Erythroblast (primary cell): ENCODE measurements around the gene EPHB6.

Experiments used
- DNase-seq, 2 experiments: peaks; one replicate each; lab custom pipeline; 2025; lab: John Stamatoyannopoulos, UW
- GATA1 ChIP-seq: IDR thresholded peaks from 2 replicates; pipeline ENCODE4 v1.6.1; 2011; ENCODE audit warnings: low read depth, mild to moderate bottlenecking, control low read depth, low read length, moderate library complexity
- POLR2A ChIP-seq: IDR thresholded peaks from 2 replicates; pipeline ENCODE4 v1.6.1; 2011; ENCODE audit warnings: mild to moderate bottlenecking, low read length

EPHB6 gene

DNA sequence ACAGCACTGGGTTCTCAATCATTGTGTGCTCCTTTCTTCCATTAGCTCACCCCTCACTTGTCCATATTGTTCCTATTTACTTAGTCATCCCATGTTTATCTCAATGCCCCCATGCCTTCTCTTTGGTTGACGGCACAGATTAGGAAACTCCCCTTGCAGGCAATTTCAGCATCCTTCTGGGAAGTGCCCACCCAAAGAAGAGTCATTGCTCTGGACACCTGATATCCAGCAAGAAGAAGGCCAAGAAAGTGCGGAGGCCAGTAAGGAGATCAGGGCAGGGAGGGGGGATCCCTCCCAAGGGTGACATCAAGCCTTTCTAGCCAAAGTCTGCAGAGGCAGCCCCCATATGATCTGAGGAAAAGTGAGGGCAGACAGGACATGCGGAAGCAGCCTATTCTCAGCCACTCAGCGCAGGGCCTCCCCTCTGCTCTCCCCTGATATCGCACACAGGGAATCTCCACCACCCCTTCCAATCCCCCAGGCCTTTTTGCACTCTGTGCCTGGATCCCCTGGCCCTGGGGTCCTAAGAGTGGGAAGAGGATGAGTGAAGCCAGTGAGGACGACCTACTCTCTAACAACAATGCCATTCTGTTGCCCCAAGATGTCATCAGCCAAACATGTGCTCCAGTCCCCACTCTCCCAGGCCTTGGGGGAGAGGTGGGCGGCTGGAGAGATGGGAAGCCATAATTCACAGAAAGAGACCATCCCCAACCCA lies 28.9 kb downstream of the EPHB6 start:
- peak in 1 of 2 experiments; percentile 22 for DNase-seq
- TF ChIP-seq POLR2A (no peak), GATA1 (no peak)

DNA sequence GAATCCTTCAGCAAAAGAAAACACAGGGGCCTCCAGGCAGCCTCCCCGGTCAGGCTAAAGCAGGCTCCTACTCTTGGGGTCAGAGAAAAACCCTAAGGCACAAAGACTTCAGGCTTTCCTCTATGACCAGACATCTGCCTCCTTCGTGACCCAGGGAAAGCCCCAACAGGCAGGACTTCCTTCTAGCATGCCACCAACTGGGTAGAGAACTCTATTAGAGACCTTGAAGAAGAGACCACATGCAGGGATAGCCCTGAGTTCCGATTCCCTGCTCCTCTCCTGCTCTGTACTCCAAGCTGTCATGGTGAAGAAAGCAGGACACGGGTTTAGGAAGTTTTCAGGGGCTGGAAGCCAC lies 29.4 kb downstream of the EPHB6 start:
- TF ChIP-seq GATA1 = no peak
- TF ChIP-seq POLR2A = no peak
- no peak for DNase-seq

DNA sequence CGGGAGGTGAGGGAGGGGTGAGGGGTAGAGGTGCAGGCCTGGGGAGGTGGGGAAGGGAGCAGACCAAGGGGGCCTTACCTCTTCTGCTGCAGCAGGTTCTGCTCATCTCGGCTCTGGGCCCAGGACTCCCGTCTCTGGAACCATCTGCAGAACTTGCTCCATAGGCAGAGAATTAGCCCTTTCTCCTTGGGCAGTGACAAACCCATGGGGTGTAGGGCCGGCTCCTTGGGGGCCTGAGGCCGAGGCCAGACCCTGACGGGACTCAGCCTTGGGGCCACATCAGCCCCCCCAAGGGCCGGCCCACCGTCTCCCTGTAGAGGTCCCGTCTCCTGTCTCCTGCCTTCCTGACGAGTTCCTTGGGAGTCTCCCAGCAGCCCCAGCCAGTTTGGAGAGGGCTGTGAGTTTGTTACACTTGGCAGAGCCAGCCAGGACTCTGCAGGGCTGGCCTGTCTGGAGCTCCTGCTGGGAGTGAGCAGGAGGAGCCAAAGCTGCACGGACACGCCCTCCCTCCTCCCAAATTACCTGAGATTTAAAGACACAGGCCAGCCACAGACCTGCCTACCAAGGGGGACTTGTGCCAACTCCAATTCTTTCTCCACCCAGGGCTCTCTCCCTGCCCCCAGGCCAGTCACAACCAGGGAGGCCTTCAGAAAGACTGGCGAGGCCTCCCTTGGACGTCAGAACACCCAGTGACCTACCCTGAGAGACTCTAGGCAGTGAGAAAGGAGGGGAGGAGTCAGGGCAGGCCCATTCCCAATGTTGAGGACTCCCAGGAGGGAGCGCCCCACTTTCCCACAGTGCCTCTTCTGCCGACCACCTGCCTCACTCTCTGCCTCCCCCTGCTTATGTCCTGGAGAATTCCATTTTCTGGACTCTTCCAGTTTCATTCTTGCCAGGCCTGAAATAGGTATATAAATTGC lies 30.7 kb downstream of the EPHB6 start, which contains the start of gene TRPV6:
TRPV6 (minus strand) TSS at position 435 of the 920 bp plus-strand sequence.
- no peak for DNase-seq
- TF ChIP-seq GATA1 (no peak), POLR2A (no peak)

DNA sequence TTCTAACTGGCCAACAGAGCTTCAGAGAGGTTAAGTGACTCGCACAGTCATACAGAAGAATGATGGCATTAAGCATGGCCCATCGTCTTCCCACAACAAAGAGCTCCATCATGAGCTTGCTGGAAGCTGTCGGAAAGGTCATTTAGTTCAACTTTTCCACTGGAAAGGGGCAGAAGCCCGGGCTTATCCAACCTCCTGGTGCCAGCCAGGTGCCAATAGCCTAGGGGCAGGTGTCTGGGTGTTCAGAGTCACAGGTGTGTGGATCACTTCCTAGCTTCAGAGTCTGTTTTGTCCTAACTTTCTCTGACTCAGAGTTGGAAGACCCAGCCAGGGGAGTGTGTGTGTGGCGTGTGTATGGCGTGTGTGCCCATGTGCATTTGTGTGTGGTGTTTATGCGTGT lies 32.0 kb downstream of the EPHB6 start:
- TF ChIP-seq GATA1 = no peak
- no peak for TF ChIP-seq POLR2A
- no peak for DNase-seq

DNA sequence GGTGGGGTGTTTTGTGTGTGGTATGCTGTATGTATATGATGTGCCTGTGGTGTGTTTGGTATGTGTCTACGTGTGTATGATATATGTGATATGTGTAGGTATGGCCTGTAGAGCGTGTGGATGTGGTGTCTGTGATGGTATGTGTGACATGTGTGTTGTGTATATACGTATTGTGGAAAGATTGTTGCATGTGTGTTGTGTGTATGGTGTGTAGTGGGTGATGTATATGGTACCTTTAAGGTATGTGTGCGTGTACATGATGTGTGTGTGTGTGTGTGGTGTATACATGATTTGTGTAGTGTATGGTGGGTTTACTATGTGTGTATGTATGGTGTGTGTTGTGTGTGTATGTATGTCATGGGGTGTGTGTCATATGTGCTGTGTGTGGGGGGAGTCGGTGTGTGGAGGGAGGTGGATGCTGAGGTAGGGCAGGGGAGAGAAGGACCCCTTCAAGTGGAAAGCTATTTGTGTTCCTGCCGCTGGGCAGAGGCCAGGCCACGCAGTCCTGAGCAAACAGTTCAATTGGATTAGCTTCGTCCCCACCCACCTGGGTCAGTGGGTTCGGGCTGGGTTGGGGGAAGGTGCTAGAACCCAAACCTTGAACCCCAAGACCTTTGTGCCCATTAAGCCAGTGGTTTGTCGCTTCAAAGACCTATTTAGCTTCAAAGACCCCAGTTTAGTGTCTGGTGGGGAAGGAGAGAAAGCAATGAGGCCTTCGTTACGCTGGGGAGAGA lies 32.6 kb downstream of the EPHB6 start:
- no peak for DNase-seq
- TF ChIP-seq GATA1 (no peak), POLR2A (no peak)

DNA sequence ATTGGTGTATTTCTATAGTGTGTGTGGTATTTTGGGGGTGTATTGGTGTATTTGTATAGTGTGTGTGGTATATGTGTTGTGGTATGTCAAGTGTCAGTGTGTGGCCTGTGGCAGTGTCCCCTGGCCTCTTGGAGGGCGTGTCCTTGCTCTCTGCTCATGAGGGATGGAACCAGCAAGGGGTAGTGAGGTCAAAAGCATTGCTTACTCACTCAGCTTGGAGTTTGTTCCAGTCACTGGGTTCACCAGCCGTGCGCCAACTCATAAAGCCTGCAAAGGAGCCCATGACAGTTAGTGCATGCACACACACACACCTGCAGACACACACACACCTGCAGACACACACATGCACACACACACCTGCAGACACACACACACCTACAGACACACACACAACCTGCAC lies 34.9 kb downstream of the EPHB6 start:
- TF ChIP-seq GATA1 (no peak), POLR2A (no peak)
- DNase-seq = peak in 1 of 2 experiments; percentile 17

DNA sequence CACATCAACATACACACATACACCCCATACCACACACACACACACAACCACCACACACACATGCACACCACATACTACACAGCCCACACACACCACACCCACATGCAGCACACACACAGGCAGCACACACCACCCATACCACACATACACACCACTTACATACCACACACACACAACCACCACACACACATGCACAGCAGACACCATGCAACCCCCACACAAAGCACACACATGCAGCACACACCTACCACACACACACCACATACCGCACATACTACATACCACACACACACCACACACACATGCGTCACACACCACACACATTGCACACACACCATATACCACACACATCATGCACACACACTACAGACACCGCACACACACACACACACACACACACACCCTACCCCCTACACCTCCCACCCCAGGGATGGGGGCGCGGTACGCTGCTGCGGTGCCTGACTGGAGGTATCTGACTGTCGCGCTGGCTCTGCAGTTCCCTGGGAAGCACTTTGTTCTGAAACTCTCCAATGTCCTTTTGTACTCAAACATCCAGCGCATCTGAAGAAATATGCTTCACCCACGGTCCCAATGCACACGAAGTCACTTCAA lies 36.1 kb downstream of the EPHB6 start:
- no peak for DNase-seq
- TF ChIP-seq GATA1 (no peak), POLR2A (no peak)

DNA sequence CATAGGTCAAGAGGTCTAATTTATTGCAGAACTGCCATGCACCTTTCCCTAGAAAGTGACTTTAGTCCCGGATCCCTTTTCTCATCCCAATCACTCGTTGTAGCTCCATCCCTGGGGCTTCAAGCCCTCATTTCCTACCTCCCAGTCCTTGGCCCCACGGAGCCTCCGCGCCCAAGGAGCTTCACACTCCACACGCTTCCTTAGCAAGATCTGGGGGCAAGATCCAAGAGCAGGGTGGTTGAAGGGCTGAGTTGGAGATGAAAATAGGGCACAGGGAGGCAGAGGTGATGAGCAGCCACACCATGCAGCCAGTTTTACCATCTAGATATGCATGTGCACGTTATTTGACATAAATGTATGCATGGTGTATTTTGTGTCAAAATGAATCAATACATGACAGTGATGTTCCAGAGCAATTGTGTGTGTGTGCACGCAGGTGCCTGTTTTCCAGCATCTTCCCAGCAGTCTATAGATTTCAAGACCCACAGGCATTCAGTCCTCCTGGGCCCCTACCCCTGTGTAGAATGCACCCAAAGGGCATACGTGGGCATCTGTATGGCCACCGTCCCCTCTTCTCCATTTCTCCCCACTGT lies 36.7 kb downstream of the EPHB6 start:
- no peak for DNase-seq
- TF ChIP-seq POLR2A (no peak), GATA1 (no peak)

DNA sequence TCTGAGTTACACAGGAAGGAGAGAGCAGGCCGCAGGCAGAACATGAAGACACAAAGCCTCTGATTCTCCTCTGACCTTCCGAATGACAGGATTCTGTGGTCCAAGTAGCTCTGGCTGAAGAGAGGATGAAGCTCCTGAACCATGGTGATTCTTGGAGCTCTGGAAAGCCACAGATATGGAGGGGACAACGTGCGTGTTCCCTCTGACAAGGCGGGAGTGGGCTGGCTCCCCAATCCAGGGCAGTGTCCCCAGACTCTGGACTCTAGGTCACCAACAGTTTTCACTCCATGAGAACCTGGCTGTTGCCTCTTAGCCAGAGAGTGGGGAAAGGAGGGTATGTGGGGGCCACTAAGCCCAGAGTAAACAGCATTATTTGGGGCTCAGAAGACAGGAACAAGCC lies 38.1 kb downstream of the EPHB6 start:
- DNase-seq = no peak
- TF ChIP-seq GATA1 (no peak), POLR2A (no peak)

DNA sequence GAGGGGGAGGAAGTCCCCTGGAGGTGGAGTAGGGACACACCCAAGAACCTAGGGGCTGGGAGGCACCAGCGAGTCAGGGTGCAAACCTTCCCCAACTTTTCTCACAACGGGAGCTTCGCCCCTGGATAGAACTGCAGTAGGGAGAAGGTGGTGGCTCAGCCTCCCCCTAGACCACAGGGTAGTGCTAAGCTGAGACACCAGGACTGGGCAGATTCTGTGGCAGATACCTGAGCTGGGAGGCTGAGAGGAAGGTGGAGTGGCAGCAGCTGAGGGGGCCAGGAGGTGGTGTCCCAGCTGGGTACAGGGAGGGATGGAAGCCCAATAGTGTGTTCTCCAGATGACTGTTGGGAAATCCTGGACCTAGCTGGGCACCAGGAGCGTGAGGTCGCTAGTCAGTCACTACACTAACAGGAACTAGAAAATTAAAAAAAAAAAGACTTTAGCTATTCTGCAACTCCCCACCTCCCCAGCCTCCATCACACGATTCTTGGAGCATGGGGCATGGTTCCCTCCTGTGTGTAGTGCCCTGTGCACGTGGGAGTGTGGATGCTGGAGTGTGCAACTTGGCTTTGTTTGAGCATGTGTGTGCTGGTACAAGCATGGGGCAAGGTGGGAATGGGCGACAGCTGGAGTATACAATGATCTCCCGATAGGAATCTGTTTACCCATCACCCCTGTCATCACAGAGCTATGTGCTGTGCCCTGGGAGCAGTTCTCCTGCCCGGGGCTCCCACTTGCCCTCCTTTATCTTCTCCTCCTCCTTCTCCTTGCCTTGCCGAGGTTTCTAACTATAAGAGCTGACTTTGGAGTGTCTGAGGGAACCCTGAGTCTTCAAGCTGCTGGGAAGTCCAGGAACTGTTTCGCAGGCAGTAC lies 39.5 kb downstream of the EPHB6 start:
- no peak for DNase-seq

DNA sequence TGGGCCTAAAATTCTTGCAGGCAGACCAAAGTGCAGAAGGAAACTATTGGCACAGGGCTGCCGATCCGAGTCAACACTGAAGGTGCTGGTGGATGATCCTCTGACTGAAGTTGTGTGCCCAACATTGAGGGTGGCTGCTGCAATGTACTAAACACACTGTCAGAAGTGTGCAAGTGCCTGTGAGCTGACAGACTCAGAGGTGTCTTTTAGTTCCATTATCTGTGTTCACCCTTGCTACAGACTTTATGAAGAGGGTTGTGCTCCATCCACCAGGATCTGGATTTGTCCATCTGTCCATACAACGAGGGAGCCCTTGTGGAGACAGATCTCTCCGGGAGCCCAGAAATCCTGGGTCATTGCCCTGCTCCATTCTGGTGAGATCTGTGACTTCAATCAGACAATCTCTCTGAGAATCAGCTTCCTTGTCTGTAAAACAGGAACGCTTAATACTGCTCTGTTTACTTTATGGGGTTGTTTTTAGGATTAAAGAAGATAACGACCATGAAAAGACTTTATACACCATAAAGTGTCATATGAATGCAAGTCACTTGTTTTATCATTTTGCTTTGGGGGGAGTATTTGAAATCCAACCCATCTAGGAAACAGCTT lies 40.2 kb downstream of the EPHB6 start:
- no peak for DNase-seq
- no peak for TF ChIP-seq POLR2A
- no peak for TF ChIP-seq GATA1

More for the DNA sequence above, 39.5 kb downstream of the EPHB6 start:
- no peak for TF ChIP-seq GATA1
- TF ChIP-seq POLR2A = no peak

DNA sequence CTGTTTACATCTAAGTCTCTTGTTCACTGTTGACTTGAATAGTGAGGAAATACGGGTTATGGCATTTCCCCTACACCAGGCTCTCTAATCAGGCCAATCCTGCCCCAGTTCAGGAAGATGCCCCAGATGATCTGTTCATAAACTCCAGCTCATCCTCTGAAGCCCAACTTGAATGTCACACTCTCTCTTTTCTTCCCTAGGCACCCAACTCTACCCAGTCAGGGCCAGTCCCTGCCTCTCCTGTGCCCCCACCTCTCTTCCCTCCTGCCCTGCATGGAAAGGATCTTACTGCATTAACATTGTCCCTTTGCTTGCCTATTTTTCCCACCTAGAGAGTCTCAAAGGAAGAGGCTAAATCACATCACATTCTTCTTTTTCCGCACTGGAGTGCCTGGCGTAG lies 41.3 kb downstream of the EPHB6 start:
- TF ChIP-seq GATA1 = no peak
- TF ChIP-seq POLR2A = no peak

More for the DNA sequence above, 41.3 kb downstream of the EPHB6 start:
- DNase-seq = no peak
